SJCRH30 (cell line): ENCODE results near the gene CACNB2. TPM values are rescaled to one million over a fixed set of nuclear protein-coding genes. Genes with fewer than 3 reads are reported as not detected.
"Not testable (repeated sequence)": the region's sequence is repeated elsewhere in the genome, so short reads cannot be mapped to it uniquely, and the experiment has no call there.

ENCODE experiments used
- DNase-seq, 2 experiments: peaks; one replicate each; pipeline ENCODE4 v3.0.0-alpha.2; 2015 to 2020
- H3K27ac ChIP-seq: fragments of 250-450 bp; sonication (Bioruptor Pico); 2 replicates; pipeline ENCODE4 v1.5.1; 2020; ENCODE audit warnings: mild to moderate bottlenecking, moderate library complexity
- H3K27me3 ChIP-seq: fragments of 250-450 bp; sonication (Bioruptor Pico); 2 replicates; pipeline ENCODE4 v1.5.1; 2020; ENCODE audit warnings: mild to moderate bottlenecking, moderate library complexity
- H3K36me3 ChIP-seq: fragments of 250-450 bp; sonication (Bioruptor Pico); 2 replicates; pipeline ENCODE4 v1.5.1; 2020; ENCODE audit warnings: mild to moderate bottlenecking, moderate library complexity
- H3K4me1 ChIP-seq: fragments of 250-450 bp; sonication (Bioruptor Pico); 2 replicates; pipeline ENCODE4 v1.5.1; 2020; ENCODE audit warnings: mild to moderate bottlenecking, moderate library complexity
- H3K4me3 ChIP-seq: fragments of 250-450 bp; sonication (Bioruptor Pico); 2 replicates; pipeline ENCODE4 v1.5.1; 2020; ENCODE audit warnings: mild to moderate bottlenecking, moderate library complexity
- H3K9me3 ChIP-seq: fragments of 250-450 bp; sonication (Bioruptor Pico); replicated peaks from 2 replicates; pipeline ENCODE4 v1.5.1; 2020; ENCODE audit warnings: mild to moderate bottlenecking, moderate library complexity
- total RNA-seq: library from RNA; depleted of rRNA; stranded (reverse); fragments of >200 nt; shearing (Covaris generic); gene quantifications from 2 replicates; pipeline ENCODE4 v1.2.3, GENCODE V29; 2014

CACNB2 gene
- total RNA-seq, 1 experiment from 2014 or later, result 0.04 TPM

GRCh38 chr10:18563003-18563726, 422.9 kb downstream of the CACNB2 start:
- Histone ChIP-seq H3K27ac (no peak overlapping the region), H3K4me3 (no peak overlapping the region), H3K27me3 (no peaks in the 10 kb centered on the region), H3K4me1 (no peaks in the 10 kb centered on the region), H3K36me3 (no peaks in the 10 kb centered on the region), H3K9me3 (peaks cover 8% of the 10 kb centered on the region; the same call in 1 of the 2 replicates)
- DNase-seq, result no peak

- peaks cover 8% of the 10 kb centered on the region; the same call in 1 of the 2 replicates for H3K9me3 ChIP-seq
- H3K4me1 ChIP-seq, result no peaks in the 10 kb centered on the region
- no peak overlapping the region for H3K27ac ChIP-seq
- H3K36me3 ChIP-seq, result no peaks in the 10 kb centered on the region
- H3K27me3 ChIP-seq, result no peaks in the 10 kb centered on the region
- no peak overlapping the region for H3K4me3 ChIP-seq
- DNase-seq, result no peak
These were observed 424.8 kb downstream of the CACNB2 start for GRCh38 chr10:18565006-18565405.

- Histone ChIP-seq H3K27ac (no peak overlapping the region), H3K36me3 (no peaks in the 10 kb centered on the region), H3K4me3 (no peak overlapping the region), H3K27me3 (no peaks in the 10 kb centered on the region), H3K9me3 (peaks cover 6% of the 10 kb centered on the region; the same call in 1 of the 2 replicates), H3K4me1 (no peaks in the 10 kb centered on the region)
- no peak for DNase-seq
These were observed 426.0 kb downstream of the CACNB2 start for GRCh38 chr10:18566177-18566576.

- H3K36me3 ChIP-seq, result no peaks in the 10 kb centered on the region
- DNase-seq, result no peak
- H3K27me3 ChIP-seq, result no peaks in the 10 kb centered on the region
- H3K9me3 ChIP-seq, result peaks cover 6% of the 10 kb centered on the region; the same call in 1 of the 2 replicates
- H3K27ac ChIP-seq, result no peak overlapping the region
- no peak overlapping the region for H3K4me3 ChIP-seq
- H3K4me1 ChIP-seq, result no peaks in the 10 kb centered on the region
These were observed 427.2 kb downstream of the CACNB2 start for GRCh38 chr10:18567343-18567856.

GRCh38 chr10:18570386-18570785, 430.2 kb downstream of the CACNB2 start:
- H3K27ac ChIP-seq, H3K27me3 ChIP-seq, H3K9me3 ChIP-seq, H3K36me3 ChIP-seq, H3K4me3 ChIP-seq, H3K4me1 ChIP-seq, DNase-seq: not testable (repeated sequence)

- H3K36me3 ChIP-seq, result no peaks in the 10 kb centered on the region
- no peak overlapping the region for H3K4me3 ChIP-seq
- H3K4me1 ChIP-seq, result no peaks in the 10 kb centered on the region
- peaks cover 6% of the 10 kb centered on the region; the same call in 1 of the 2 replicates for H3K9me3 ChIP-seq
- no peaks in the 10 kb centered on the region for H3K27me3 ChIP-seq
- no peak for DNase-seq
- H3K27ac ChIP-seq, result no peak overlapping the region
These were observed 430.9 kb downstream of the CACNB2 start for GRCh38 chr10:18571076-18571475.

GRCh38 chr10:18571780-18572179, 431.6 kb downstream of the CACNB2 start:
- DNase-seq, result no peak
- Histone ChIP-seq H3K4me3 (no peak overlapping the region), H3K27me3 (no peaks in the 10 kb centered on the region), H3K36me3 (no peaks in the 10 kb centered on the region), H3K27ac (no peak overlapping the region), H3K4me1 (no peaks in the 10 kb centered on the region), H3K9me3 (peaks cover 6% of the 10 kb centered on the region; the same call in 1 of the 2 replicates)

- DNase-seq, result no peak
These were observed 432.8 kb downstream of the CACNB2 start for GRCh38 chr10:18572959-18573561.

GRCh38 chr10:18576586-18576985, 436.4 kb downstream of the CACNB2 start:
- no peak overlapping the region for H3K27ac ChIP-seq
- H3K4me3 ChIP-seq, result no peak overlapping the region
- H3K27me3 ChIP-seq, result no peaks in the 10 kb centered on the region
- H3K36me3 ChIP-seq, result no peaks in the 10 kb centered on the region; the same call in 1 of the 2 replicates
- no peaks in the 10 kb centered on the region for H3K4me1 ChIP-seq
- H3K9me3 ChIP-seq, result no peaks in the 10 kb centered on the region; the same call in none of the 2 replicates
- DNase-seq, result no peak

More at GRCh38 chr10:18572959-18573561, 432.8 kb downstream of the CACNB2 start:
- Histone ChIP-seq H3K4me1 (no peaks in the 10 kb centered on the region), H3K36me3 (no peaks in the 10 kb centered on the region; the same call in 1 of the 2 replicates), H3K27me3 (no peaks in the 10 kb centered on the region), H3K4me3 (no peak overlapping the region), H3K9me3 (no peaks in the 10 kb centered on the region; the same call in 1 of the 2 replicates), H3K27ac (no peak overlapping the region)

- Histone ChIP-seq H3K4me1 (peaks cover 9% of the 10 kb centered on the region), H3K36me3 (no peaks in the 10 kb centered on the region; the same call in 1 of the 2 replicates), H3K27ac (no peak overlapping the region), H3K4me3 (no peak overlapping the region), H3K27me3 (no peaks in the 10 kb centered on the region), H3K9me3 (no peaks in the 10 kb centered on the region; the same call in none of the 2 replicates)
- no peak for DNase-seq
These were observed 437.8 kb downstream of the CACNB2 start for GRCh38 chr10:18577823-18578685.

GRCh38 chr10:18582803-18583202, 442.6 kb downstream of the CACNB2 start:
- no peak overlapping the region for H3K4me3 ChIP-seq
- H3K4me1 ChIP-seq, result peaks cover 9% of the 10 kb centered on the region
- peaks cover 7% of the 10 kb centered on the region; the same call in 1 of the 2 replicates for H3K36me3 ChIP-seq
- no peak overlapping the region for H3K27ac ChIP-seq
- no peaks in the 10 kb centered on the region for H3K27me3 ChIP-seq
- H3K9me3 ChIP-seq, result no peaks in the 10 kb centered on the region; the same call in 1 of the 2 replicates
- DNase-seq, result peak; percentile 6

- no peak for DNase-seq
- Histone ChIP-seq H3K9me3 (no peaks in the 10 kb centered on the region), H3K27ac (no peak overlapping the region), H3K36me3 (peaks cover 7% of the 10 kb centered on the region; the same call in 1 of the 2 replicates), H3K4me1 (peaks cover 9% of the 10 kb centered on the region), H3K4me3 (no peak overlapping the region), H3K27me3 (no peaks in the 10 kb centered on the region)
These were observed 443.5 kb downstream of the CACNB2 start for GRCh38 chr10:18583575-18584270.

- H3K4me3 ChIP-seq, H3K36me3 ChIP-seq, DNase-seq, H3K9me3 ChIP-seq, H3K4me1 ChIP-seq, H3K27ac ChIP-seq, H3K27me3 ChIP-seq: not testable (repeated sequence)
These were observed 446.4 kb downstream of the CACNB2 start for GRCh38 chr10:18586637-18587036.

GRCh38 chr10:18591141-18591540, 450.9 kb downstream of the CACNB2 start:
- H3K27me3 ChIP-seq, H3K4me1 ChIP-seq, H3K9me3 ChIP-seq, H3K27ac ChIP-seq, H3K4me3 ChIP-seq, DNase-seq: not testable (repeated sequence)
- H3K36me3 ChIP-seq, result peaks cover 12% of the 10 kb centered on the region; the same call in 1 of the 2 replicates
